ENCODE results near the gene CAP1. TPM values are rescaled to one million over a fixed set of nuclear protein-coding genes. Genes with fewer than 3 reads are reported as not detected.

The CAP1 gene
- total RNA-seq, 3 donors from 2014 or later: 357 to 488 (median 444) TPM

DNA sequence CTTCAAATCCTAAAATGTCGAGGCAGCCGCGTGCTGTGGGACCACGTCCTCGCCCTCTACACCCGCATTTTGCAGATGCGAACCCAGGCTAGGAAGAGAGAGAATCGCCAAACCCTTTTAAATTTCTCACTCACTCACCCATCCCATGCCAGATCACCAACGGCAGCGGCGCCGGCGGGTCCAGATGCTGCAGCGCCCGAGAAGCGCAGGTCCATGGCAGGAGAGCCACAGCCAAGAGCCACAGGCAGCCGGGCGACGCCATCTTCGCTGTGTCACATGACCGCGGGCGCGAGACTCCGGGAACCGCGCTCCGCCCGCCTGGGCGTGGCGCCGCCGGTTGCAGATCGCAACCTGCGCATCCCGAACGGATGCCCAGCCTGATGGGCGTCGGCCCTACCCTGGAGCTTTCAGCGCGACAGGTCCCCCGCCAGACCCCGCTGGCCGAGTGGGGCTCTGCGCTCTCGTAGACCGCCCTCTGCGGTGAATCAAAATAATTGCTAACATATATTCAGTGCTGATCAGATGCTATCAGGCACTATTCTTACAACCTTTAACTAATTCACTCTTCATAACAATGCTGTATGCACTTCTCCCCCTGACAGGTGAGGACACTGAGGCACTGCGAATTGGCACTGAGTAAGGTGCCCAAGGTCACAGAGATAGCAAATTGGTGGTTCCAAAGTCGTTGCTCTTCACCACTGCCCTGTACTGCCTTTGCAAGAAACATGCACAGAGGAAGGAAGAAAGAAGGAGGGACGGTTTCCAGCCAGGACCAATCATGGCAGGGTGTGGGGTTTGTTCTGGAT is 56.7 kb downstream of the CAP1 start, which contains the start of gene PPT1:
Gene PPT1 (minus strand): TSS at position 276 of the 806 bp plus-strand sequence. CDS start 14 bp downstream, at position 262.
- Histone ChIP-seq H3K9me3 (no peaks in the 10 kb centered on the region), H3K36me3 (ENCODE audit: low read depth) (no peaks in the 10 kb centered on the region), H3K4me1 (ENCODE audit: low read depth) (peaks cover 3% of the 10 kb centered on the region), H3K4me3 (peak within 1 kb of the TSS; percentile 17)
- peak; percentile 86 to 88 (median 86) for DNase-seq
- TF ChIP-seq, protein P1, sequence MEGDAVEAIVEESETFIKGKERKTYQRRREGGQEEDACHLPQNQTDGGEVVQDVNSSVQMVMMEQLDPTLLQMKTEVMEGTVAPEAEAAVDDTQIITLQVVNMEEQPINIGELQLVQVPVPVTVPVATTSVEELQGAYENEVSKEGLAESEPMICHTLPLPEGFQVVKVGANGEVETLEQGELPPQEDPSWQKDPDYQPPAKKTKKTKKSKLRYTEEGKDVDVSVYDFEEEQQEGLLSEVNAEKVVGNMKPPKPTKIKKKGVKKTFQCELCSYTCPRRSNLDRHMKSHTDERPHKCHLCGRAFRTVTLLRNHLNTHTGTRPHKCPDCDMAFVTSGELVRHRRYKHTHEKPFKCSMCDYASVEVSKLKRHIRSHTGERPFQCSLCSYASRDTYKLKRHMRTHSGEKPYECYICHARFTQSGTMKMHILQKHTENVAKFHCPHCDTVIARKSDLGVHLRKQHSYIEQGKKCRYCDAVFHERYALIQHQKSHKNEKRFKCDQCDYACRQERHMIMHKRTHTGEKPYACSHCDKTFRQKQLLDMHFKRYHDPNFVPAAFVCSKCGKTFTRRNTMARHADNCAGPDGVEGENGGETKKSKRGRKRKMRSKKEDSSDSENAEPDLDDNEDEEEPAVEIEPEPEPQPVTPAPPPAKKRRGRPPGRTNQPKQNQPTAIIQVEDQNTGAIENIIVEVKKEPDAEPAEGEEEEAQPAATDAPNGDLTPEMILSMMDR (IDR thresholded peaks at IDR 0.05): no peak
- ATAC-seq: peak; percentile 99
- intact Hi-C loops (cut with DNase I, micrococcal nuclease): no loop called here

DNA sequence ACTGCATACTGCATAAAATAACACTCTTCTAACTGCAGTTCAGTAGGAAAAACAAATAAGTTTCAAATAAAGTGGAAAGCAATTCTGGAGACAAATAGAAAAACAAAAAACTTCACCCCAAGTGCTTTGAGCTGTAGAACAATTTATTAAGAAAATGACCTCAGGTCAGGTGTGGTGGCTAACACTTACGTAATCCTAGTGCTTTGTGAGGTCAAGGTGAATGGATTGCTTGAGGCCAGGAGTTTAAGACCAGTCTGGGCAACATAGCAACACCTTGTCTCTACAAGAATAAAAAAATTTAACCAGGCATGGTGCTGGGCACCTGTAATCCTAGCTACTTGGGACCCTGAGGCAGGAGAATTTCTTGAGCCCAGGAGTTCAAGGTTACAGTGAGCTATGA is 61.5 kb downstream of the CAP1 start:
- intact Hi-C loops (cut with DNase I, micrococcal nuclease): no loop called here
- no peak for DNase-seq
- no peaks in the 10 kb centered on the region for H3K4me1 ChIP-seq (ENCODE audit: low read depth)
- ATAC-seq: no peak
- TF ChIP-seq, protein P1 (IDR thresholded peaks at IDR 0.05): no peak
- H3K4me3 ChIP-seq: no peak overlapping the region
- H3K9me3 ChIP-seq: no peaks in the 10 kb centered on the region
- H3K36me3 ChIP-seq (ENCODE audit: low read depth): no peaks in the 10 kb centered on the region

DNA sequence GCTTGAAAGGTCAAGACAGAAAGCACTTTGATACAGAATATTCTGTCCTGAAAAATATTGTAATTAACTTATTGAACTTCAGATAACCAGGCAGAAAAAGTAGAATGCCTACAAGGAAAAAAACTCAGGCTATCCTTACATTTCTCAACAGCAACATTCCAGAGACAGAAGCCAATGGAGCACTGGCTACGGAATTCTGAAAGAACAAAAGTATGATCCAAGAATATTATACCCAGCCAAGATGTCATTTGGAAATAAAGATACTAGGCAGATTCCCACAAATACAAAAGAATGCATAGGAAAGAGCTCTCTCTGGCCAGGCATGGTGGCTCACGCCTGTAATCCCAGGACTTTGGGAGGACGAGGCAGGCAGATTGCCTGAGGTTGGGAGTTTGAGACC is 62.4 kb downstream of the CAP1 start:
- DNase-seq (no peak), ATAC-seq (no peak)
- no peaks in the 10 kb centered on the region for H3K36me3 ChIP-seq (ENCODE audit: low read depth)
- intact Hi-C loops (cut with DNase I, micrococcal nuclease): no loop called here
- no peak overlapping the region for H3K4me3 ChIP-seq
- H3K9me3 ChIP-seq: no peaks in the 10 kb centered on the region
- no peaks in the 10 kb centered on the region for H3K4me1 ChIP-seq (ENCODE audit: low read depth)
- TF ChIP-seq, protein P1 (IDR thresholded peaks at IDR 0.05): no peak

DNA sequence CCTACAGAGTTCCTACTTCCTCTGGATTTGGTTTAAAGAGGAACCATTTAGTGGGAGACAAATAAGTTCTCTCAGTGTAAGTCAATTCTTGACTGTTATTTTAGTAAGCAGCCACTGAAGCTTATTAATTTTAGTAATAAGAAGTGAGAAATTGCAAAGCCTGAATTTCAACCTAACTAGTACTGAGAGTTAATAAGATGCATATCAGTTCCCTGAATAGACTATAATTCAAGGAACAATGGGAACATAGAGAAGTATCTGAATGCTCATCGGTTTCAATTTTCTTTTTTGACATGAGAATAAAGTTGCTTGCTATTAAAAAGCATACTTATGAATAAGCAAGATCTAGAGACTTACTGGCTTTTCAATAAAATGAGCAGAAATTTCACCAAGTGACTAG is 64.5 kb downstream of the CAP1 start:
- DNase-seq (no peak), ATAC-seq (no peak)
- Histone ChIP-seq H3K9me3 (peaks cover 3% of the 10 kb centered on the region), H3K4me1 (ENCODE audit: low read depth) (no peaks in the 10 kb centered on the region), H3K4me3 (no peak overlapping the region), H3K36me3 (ENCODE audit: low read depth) (no peaks in the 10 kb centered on the region)
- intact Hi-C loops (cut with DNase I, micrococcal nuclease): no loop called here
- TF ChIP-seq, protein P1 (IDR thresholded peaks at IDR 0.05): no peak

GRCh38 chr1:40107290-40107959 is 66.9 kb downstream of the CAP1 start:
- TF ChIP-seq, protein P1 (IDR thresholded peaks at IDR 0.05): no peak
- ATAC-seq: no peak
- Histone ChIP-seq H3K9me3 (peaks cover 15% of the 10 kb centered on the region), H3K4me3 (no peak overlapping the region), H3K36me3 (ENCODE audit: low read depth) (no peaks in the 10 kb centered on the region), H3K4me1 (ENCODE audit: low read depth) (no peaks in the 10 kb centered on the region)
- intact Hi-C loops (cut with DNase I, micrococcal nuclease): no loop called here
- no peak for DNase-seq

Data from mucosa of descending colon (tissue), 3 donors.